LNCaP clone FGC (cell line): ENCODE results near the gene MACROD1.
"Not testable (repeated sequence)": the region's sequence is repeated elsewhere in the genome, so short reads cannot be mapped to it uniquely, and the experiment has no call there.

Source experiments
- DNase-seq: peaks from one replicate; pipeline ENCODE4 v3.0.0-alpha.2; 2011; ENCODE audit warnings: low read depth
- H3K4me3 ChIP-seq: 2 replicates; pipeline ENCODE4 v1.5.1; 2011; ENCODE audit warnings: mild to moderate bottlenecking, low read depth, low read length, control low read depth
- CTCF ChIP-seq: IDR thresholded peaks from 2 replicates; pipeline ENCODE4 v1.5.1; 2012; ENCODE audit warnings: mild to moderate bottlenecking; ENCODE audit not compliant: control insufficient read depth, insufficient read depth; ENCODE audit errors: extremely low read depth

Gene MACROD1

GRCh38 chr11:63974259-63975143 lies 191.4 kb downstream of the MACROD1 start, which contains the start of gene COX8A:
TSS of gene COX8A (plus strand) at chr11:63974620. CDS start at chr11:63974681, 61 bp downstream.
- DNase-seq, result peak; percentile 100
- H3K4me3 ChIP-seq, result peak within 1 kb of the TSS; percentile 92
- TF ChIP-seq CTCF, result 0 out of 2 replicates have a peak, but pooled peaks have one; percentile 15

- not testable (repeated sequence) for H3K4me3 ChIP-seq, DNase-seq
Measured at GRCh38 chr11:63973912-63974258, 192.0 kb downstream of the MACROD1 start.

- H3K4me3 ChIP-seq, result no peak overlapping the region
- DNase-seq, result no peak
- no peak for TF ChIP-seq CTCF
Measured at GRCh38 chr11:63970902-63971301, 195.0 kb downstream of the MACROD1 start.

GRCh38 chr11:63969461-63969860 lies 196.5 kb downstream of the MACROD1 start:
- DNase-seq, result no peak
- no peak for TF ChIP-seq CTCF
- no peak overlapping the region for H3K4me3 ChIP-seq

GRCh38 chr11:63966444-63966843 lies 199.5 kb downstream of the MACROD1 start:
- no peak for DNase-seq
- no peak for TF ChIP-seq CTCF
- H3K4me3 ChIP-seq, result no peak overlapping the region

- not testable (repeated sequence) for H3K4me3 ChIP-seq, DNase-seq
Measured at GRCh38 chr11:63963895-63964294, 202.0 kb downstream of the MACROD1 start.

GRCh38 chr11:63961608-63962412 lies 204.1 kb downstream of the MACROD1 start:
- no peak overlapping the region for H3K4me3 ChIP-seq
- no peak for DNase-seq
- no peak for TF ChIP-seq CTCF
